Measurements from ENCODE around the gene SGIP1.

The SGIP1 gene

DNA sequence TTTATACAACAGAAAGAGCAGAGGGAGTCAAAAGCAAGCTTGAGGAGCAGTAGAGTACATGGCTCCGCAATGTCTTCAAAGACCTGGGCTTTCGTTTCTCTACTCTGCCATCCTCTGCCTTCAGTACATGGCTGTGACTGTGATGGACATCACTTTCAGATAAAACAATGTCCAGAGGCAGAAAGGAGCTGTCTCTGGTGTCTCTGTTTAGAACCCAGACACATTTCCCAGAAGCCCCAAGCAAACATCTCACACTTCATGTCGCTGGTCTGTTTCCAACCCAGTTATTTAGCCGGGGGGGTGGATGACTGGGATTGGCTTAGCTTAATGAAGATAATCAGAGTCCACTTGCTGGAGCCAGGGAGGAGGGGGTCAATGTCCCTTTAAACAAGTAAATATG lies 25.6 kb downstream of the SGIP1 start:
- DNase-seq, result no peak

DNA sequence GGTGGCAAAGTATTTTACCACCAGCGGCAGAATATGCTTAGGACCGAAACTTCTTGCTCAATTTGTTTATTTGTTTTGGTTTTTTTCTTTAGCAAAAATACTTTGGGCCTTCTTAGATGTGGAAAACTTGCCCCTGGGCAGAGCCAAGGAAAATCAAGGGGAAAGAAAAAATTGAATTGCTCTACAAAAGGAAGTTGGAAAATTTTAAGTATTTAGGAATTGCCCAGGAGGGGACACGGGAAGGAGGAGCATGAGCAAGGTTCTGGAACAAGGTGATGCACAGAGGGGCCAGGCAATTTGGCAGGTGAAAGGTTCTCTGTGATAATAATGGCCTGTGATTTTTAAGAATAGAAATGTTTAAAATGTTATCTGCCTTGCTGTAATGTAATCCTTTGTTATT lies 28.6 kb downstream of the SGIP1 start:
- DNase-seq, result no peak

DNA sequence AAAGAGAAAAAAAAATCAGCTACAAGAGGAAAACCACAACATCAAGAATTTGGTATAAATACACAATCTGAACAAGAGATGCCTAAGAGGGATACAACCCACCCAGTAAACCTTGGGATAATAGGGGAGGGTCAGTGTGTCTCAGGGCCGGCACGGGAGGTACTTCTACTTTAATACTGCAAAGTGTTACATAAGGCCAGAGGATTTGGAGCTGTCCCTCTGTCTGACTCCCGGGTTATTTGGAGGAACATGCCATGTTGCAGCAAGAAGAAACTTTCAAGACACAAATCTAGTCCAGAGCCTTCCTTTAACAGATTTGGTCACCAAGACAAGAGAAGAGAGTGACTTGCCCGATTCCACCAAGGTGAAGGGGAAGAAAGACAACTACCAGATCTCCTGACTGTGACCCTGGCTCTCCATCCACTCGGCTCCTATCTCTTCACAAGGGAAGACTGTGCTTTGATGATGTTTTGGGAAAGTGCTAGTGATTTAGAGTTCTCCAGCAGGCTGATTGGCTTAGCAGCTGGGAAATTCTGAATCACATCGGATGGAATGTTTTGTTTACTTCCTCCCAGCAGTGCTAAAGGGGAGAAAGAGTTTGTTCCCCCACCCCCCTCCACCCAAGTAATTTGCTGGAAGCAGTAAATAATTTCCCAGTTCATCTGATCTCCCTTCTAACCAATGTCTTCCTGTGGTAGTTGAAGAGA lies 29.3 kb downstream of the SGIP1 start:
- no peak for DNase-seq

DNA sequence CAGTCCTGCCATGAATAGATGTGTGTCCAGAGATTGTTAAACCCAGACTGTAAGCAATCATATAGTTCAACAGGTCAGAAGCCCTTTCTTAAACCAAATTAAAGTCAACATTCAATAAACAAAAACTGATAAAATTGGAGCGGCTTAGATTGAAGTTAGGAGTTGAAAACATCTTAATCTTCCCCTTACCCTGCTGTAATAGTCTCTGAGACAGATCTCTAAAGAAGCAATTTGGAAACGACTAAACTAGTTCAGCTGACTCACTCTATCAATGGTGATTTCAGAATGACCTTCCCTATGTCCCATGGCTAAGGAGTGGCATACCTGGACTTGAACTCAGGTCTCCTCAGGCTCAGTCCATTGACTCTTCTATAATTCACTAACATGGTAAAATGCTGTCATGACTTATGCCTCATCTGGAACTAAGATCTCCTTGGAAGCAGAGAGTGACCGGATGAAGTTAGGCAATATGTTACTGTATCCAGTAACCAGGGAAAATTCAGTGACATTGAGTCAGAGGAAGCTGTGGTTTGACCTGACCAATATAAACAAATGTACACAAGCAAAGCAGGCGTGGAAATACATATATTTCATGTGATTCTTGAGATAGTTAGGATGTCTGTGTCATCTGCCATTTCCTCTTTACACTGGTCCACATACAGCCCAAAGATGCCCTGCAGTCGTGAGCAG lies 30.1 kb downstream of the SGIP1 start:
- DNase-seq, result no peak

DNA sequence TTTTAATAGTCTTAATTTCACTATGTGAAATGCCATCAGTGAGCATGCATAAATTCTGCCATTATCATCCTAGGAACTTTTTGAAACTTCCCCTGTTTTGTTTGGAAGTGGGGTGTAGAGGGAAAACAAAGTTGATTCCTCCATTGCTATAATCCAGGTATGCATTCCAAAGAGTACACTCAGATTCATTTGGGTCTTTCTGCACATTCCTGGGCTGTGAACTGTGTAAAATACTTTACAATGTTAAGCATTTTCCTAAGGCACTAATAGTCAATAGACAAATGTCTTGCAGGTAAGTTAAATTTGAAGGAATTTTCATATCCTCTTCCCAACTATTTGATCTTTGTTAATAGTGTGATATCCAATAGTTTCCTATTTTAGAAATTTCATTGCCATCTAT lies 36.2 kb downstream of the SGIP1 start:
- DNase-seq, result no peak

DNA sequence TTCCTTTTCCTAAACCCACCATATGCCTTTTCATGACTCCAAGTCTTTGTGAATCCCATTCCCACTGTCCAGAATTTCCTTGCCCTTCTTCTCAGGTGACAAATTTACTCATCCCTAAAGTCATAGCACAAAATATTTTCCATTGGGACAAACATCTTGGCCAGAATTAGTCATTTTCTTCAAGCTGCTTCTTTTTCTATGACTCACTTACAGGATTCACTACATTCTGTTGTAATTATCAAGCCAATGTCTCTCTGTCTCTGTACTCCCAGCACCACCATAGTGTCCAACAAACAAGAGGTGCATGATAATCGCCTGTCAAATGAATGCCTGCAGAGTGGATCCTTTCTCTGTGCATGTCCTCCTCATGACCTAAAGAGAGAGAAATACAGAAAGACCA lies 37.8 kb downstream of the SGIP1 start:
- no peak for DNase-seq

DNA sequence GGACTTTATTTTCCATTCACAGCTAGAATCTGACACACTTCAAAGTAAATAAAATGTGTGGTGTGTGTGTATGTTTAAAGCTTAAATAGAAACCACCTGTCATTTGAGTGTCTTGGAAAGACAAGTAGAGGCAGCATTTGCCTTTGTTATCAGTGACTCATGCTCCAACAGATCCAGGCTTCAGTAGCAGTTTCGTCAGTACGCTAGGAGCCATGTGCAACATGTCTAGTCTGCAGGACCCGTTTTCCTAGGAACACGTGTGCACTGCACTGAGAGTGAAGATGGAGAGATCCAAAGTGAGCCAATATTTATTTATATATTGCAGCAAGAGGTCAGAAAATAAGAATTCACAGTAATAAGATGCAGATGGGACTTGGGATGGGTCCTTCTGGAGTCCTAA lies 41.8 kb downstream of the SGIP1 start:
- no peak for DNase-seq

DNA sequence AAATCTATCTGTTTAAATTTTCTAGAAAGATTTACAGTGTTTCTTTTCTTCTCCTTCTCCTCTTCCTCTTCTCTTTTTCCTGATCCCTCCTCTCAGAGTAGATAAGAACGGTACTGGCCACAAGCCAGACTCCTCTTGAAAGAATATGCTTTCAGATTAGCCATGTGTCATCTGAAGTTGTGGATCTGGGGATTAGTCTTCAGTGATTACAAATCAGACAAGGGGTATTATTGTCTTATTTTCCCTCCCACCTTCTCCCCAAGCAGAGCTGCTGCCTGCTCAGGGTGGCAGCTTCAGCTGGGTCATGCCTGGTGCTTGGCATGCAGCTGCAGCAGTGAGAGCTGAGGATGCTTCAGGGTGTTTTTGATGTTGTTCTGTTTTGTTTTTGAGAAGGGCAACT lies 42.7 kb downstream of the SGIP1 start:
- DNase-seq, result peak; percentile 24

DNA sequence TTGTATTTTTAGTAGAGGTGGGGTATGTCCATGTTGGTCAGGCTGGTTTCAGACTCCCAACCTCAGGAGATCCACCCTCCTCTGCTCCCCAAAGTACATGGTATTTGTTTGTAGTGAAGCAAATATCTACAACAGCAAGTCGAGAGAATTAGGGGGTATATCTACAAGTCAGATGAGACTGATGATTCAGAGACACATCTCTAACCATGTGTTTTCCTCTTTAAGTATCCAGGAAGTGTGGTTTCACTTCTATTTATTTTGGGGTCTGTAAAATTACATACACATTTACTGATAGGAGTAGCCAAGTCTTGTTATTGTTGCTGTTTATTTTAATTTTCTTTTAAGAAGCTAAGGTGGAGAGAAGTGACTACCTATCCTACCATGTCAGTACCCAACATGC lies 44.9 kb downstream of the SGIP1 start:
- no peak for DNase-seq

DNA sequence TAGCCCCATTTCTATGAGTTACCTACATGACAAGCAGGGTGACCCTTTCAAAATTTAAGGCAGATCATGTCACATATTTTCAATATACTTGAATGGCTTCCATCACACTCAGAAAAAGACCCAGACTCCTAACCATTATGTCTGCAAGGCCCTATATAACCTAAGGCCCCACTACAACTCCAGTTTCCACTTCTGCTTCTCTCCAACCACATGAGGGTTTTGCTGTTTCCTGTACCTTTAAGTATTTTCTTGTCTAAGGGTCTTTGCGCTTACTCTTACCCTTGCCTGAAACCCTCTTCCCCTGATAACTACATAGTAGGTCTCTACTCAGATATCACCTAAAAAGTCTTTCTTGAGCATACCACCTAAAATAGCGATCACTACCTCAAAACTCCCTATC lies 46.1 kb downstream of the SGIP1 start:
- DNase-seq, result no peak

DNA sequence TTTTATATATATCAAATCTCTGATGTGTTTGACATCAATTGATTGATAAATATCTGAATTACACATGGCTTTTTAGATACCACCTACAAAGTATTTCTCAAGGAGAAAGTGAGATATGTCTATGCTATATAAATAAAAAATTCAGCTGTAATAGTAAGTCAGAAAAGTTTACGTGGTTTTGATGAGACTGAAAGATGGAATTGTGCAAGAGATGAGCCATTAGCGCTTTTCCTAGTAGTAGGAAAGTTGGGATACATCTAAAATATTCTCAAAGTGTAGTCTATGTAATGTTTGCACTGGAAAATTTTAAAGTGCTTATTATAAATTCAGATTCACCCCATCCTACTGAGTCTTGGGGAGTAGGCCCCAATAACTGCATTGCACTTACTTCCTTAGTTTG lies 49.1 kb downstream of the SGIP1 start:
- no peak for DNase-seq

DNA sequence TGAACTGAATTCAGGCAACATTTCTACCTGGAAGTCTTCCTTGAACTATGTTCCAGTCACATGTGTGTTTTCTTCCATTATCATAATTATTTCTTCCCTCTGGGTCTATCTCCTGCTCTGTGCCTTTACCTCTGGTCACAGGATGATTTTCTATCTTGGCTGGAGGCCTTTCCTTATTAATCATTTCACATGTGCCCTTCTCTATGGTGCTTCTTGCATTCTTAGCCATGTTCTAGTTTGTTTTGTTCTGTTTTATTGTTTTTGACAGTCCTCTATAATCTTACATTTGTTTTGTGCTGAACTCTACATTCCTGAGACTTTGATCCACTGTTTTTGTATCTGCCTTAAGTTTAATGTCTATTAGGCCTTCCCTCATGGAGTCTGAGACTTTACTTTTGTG lies 51.0 kb downstream of the SGIP1 start:
- DNase-seq, result no peak

DNA sequence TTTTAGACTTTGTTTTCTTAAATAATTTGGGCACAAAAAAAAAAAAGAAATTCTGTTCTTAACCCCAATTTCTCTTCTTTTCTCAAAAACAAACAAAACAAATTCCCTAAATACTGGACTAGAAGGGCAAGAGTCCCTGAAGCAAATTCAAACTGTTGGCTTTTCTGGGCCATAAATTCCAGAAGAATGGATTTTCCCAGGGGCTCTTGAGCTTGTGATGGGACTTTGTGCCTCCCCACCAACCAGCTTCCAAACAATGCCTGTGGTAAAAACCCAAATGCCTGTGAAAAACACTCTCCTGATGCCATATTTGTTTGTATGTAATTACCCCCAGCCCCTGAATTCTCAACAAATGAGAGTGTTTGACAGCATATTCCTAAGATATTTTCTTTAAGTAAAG lies 55.4 kb downstream of the SGIP1 start:
- no peak for DNase-seq

DNA sequence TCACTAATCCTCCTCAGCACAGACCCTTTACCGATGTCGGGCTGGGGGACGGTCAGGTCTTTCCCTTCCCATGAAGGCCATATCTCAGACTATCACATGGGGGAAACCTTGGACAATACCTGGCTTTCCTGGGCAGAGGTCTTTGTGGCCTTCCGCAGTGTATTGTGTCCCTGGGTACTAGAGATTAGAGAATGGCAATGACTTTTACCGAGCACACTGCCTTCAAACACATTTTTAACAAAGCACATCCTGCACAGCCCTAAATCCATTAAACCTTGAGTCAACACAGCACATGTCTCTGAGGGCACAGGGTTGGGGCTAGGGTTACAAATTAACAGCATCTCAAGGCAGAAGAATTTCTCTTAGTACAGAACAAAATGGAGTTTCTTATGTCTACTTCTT lies 58.2 kb downstream of the SGIP1 start:
- peak; percentile 2 for DNase-seq

DNA sequence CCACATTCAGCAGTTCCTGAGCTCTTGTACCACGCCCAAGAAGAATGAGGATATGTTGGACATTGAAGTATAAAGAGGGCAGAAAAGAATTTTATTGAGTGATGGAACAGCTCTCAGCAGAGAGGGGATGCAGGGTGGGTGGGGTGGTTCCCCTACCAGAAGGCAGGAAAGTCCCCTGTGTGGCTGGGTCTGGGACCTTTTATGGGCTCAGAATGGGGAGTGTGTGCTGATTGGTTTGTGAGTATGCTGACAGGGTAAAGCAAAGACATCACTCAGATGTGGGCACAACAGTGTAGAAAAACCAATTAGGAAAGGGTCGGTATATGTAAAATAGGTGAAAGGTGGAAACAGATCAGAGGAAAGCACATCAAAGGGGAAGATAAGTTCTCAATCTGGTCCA lies 62.2 kb downstream of the SGIP1 start:
- DNase-seq, result no peak

DNA sequence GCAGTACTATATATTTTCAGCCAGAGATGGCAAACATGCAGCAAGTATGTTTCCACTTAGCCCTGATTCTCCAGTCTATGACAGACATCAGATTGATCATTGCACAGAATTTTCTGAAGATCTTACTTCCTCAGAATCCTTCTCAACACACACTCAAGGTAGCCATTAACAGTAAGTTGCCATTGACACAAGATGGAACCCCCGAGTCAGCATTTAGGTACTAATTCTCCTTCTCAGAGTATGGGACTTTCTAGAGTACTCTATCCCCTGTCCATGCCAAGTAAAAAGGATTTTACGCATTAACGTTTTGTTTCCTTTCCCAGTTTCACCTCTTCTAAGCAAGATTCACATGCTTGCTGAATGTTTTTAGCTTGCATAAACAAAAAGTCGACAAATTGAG lies 63.5 kb downstream of the SGIP1 start:
- no peak for DNase-seq

DNA sequence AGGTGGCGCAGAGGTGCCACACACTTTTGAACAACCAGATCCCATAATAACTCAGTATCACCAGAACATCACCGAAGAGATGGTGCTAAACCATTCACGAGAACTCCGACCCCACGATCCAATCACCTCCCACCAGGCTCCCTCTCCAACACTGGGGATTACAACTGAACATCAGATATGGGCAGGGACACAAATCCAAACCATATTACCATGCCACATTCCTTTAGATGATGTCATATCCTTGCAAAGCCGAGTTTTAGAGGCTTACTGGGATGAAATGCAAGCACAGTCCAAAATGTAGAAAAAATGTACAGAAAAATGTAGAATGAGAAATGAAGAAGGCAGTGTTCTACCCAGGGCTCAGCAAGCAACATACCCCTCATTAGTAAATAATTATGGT lies 64.7 kb downstream of the SGIP1 start:
- DNase-seq, result no peak

DNA sequence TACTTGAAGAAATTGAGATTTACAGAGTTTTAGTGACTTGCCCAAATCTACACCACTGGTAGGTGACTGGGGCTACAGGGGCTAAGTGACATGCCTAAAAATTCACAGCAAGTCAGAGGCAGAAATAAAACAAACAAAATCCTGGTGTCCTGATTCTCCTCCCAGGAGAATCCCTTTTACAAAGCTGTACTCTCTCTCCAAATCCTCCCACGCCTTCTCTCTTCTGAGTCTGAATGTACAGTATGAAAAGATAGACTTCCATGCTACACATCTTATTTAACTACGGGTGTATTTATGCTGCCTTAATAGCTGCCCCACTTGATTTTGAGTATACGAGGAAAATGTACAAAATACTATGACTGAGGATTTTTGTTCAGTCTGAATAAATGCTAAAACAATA lies 65.4 kb downstream of the SGIP1 start:
- no peak for DNase-seq

DNA sequence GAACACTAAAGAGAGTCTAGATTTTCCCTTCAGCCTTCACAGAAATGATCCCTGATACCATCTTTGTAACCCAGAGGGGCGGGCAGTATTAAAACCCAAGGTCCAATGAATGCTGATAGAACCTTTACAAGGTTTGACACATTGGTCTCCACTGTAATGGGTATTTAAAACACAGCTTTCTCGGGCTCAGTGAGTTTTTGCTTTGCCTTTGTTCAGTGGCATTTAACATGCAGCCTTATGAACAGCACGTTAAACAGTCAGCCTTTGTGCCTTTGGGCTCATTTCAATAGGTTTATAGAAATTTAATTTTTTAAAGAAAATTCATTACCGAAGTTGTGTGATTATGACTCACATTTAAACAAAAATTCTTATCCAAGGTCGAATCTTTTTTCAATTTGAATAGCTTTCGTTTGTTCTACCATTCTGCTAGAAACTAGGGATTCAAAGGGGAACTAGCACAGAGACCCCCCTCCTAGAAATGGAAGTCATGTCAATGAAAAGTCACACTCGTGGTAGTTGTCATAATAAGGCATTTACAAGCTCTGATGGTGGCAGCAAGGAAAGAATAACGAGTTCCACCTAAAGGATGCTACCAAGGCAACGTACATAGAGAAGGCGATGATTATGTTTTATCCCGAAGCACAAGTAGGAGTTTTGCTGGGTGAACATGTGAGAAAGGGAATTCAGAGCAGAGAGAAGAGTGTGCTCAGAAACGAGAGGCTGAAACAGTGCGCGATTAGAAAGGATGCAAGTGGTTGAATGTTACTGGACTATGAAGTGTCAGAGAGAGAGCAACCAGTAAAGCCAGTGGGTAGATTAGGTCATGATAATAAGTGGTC lies 66.2 kb downstream of the SGIP1 start:
- DNase-seq, result no peak

DNA sequence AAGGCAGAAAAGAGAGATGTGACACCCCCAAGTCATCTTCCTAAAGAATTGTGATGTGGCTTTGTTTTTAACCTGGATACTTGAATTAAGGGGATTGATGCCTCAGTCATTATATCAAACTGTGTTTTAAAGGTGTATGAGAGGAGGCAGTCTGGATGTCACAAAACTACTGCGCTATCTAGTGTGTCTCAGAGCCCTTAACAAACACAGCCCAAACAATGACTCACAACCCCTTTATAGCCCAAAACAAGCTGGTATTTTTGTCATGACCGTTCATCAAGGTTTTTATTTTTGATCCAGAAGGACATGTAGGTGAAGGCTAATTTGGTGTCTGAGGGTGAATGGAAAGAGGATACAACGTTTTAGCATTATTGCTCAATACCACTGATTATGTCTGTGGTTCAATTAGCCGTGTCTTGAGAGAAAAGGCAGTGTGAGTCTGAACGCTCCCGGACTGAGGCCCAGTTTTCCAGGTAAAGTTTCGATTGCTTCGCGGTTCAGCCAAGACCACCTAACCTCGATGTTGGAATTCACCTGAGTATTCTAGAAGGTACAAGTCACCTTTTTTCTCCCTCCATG lies 71.6 kb downstream of the SGIP1 start:
- no peak for DNase-seq

DNA sequence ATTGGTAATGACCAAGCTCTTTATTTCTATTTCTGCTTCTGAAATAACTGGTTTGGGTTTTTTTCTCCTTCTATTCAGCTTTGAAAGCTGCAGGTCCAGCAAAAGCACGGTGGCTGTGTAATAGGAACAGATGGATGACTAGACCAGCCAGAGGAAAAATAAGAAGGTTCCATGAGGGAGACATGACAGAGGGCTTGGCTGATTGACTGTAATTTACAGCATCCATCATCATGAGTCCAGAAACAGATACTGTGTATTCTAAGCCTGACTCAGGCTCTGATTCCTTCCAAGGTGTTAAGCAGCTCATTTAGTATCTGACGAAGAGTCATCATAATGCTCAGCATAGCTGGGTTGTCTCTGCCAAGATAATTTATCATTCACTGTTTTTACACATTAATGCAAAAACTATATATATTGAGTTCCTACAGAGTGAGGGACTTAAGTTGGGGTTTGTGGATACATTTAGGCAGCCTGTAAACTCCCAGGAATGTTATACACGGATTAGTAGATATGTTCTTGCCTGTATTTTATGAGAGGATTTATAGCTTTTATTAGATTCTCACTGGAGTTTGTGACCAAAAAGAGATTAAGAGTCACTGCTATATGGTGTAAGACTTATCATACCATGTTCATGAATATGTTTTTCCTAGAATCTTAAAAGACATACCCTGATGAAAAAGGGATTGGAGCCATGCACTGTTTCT lies 72.6 kb downstream of the SGIP1 start:
- no peak for DNase-seq

DNA sequence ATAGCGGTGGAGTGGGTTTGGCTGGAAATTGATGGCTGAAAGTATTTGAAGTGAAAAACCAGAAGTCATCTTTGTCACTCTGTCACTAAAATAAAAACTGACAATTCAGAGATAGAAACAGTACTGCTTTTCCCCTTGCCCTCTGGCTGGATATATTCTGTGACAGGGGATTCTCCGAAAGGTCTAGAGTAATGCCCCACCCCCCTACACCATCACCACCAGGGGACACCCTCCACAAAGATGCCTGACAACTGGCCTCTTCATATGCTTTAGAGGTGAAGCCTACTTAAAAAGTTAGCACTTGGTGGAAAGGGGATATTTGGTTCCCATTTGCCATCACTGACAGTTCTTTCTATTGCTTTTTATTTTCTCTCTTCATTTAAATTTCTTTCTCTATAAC lies 73.5 kb downstream of the SGIP1 start:
- DNase-seq, result no peak

DNA sequence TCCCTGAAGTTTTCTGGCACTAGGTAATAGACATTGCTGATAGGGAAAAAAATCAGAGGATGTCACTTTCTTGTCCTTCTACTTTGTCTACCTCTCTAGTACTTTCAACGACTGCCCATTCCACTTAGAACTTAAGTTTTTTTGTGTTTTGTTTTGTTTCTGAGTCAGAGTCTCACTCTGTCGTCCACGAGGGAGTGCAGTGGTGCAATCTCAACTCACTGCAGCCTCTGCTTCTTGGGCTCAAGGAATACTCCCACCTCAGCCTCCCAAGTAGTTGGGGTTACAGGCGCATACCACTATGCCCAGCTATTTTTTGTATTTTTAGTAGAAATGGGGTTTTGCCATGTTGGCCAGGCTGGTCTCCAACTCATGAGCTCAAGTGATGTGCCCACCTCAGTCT lies 79.2 kb downstream of the SGIP1 start:
- no peak for DNase-seq
